NB4 (cell line): ENCODE data around the gene MYBPC2.

Experiments
- MYC ChIP-seq: IDR thresholded peaks from 2 replicates; pipeline ENCODE4 v1.6.1; 2011; ENCODE audit warnings: low read depth, low read length
- POLR2A ChIP-seq: IDR thresholded peaks from 2 replicates; pipeline ENCODE4 v1.6.1; 2011; ENCODE audit warnings: mild to moderate bottlenecking; ENCODE audit not compliant: insufficient read length; ENCODE audit errors: extremely low read depth
- TF ChIP-seq, protein P1 (sequence below): IDR thresholded peaks from one replicate; pipeline ENCODE4 v1.5.1; 2012; ENCODE audit warnings: low read depth, low read length

DNA sequence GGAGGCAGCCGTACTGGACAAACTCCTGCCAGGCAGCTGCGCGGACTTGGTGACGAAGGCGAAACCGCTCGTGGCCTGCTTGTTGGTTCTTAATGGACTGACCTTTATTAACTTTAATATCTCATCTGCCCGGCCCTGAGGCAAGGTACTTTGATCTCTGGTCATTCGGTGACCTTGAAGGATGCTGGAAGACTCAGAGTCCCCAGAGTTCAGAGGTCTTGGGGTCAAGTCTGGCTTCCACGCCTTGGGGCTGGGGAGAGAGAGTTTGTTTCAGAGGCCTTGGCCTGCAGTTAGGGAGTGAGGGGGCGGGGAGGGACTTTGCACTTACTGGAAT lies 34.0 kb downstream of the MYBPC2 start:
- TF ChIP-seq, protein P1, sequence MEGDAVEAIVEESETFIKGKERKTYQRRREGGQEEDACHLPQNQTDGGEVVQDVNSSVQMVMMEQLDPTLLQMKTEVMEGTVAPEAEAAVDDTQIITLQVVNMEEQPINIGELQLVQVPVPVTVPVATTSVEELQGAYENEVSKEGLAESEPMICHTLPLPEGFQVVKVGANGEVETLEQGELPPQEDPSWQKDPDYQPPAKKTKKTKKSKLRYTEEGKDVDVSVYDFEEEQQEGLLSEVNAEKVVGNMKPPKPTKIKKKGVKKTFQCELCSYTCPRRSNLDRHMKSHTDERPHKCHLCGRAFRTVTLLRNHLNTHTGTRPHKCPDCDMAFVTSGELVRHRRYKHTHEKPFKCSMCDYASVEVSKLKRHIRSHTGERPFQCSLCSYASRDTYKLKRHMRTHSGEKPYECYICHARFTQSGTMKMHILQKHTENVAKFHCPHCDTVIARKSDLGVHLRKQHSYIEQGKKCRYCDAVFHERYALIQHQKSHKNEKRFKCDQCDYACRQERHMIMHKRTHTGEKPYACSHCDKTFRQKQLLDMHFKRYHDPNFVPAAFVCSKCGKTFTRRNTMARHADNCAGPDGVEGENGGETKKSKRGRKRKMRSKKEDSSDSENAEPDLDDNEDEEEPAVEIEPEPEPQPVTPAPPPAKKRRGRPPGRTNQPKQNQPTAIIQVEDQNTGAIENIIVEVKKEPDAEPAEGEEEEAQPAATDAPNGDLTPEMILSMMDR: no peak
- TF ChIP-seq POLR2A: no peak
- TF ChIP-seq MYC: no peak
